ENCODE data around the gene GALNT18.

GALNT18 gene

GRCh38 chr11:11338304-11338703 lies 283.5 kb downstream of the GALNT18 start:
- DNase-seq, result no peak

- DNase-seq, result no peak
These were observed 285.1 kb downstream of the GALNT18 start for GRCh38 chr11:11336664-11337063.

GRCh38 chr11:11335043-11335442 lies 286.8 kb downstream of the GALNT18 start:
- no peak for DNase-seq

- DNase-seq, result no peak
These were observed 287.2 kb downstream of the GALNT18 start for GRCh38 chr11:11334607-11335006.

GRCh38 chr11:11332141-11332710 lies 289.6 kb downstream of the GALNT18 start:
- DNase-seq, result no peak

GRCh38 chr11:11329062-11329806 lies 292.6 kb downstream of the GALNT18 start:
- no peak for DNase-seq

- no peak for DNase-seq
These were observed 297.7 kb downstream of the GALNT18 start for GRCh38 chr11:11324090-11324489.

- DNase-seq, result no peak
These were observed 299.7 kb downstream of the GALNT18 start for GRCh38 chr11:11322101-11322500.

- DNase-seq, result no peak
These were observed 301.0 kb downstream of the GALNT18 start for GRCh38 chr11:11320825-11321224.

GRCh38 chr11:11318961-11319360 lies 302.8 kb downstream of the GALNT18 start:
- DNase-seq, result no peak

GRCh38 chr11:11318461-11318860 lies 303.3 kb downstream of the GALNT18 start:
- no peak for DNase-seq

GRCh38 chr11:11316651-11317230 lies 305.1 kb downstream of the GALNT18 start:
- DNase-seq, result no peak

GRCh38 chr11:11313902-11314692 lies 307.7 kb downstream of the GALNT18 start:
- no peak for DNase-seq

- peak; percentile 13 for DNase-seq
These were observed 308.4 kb downstream of the GALNT18 start for GRCh38 chr11:11313426-11313825.

GRCh38 chr11:11312738-11313137 lies 309.1 kb downstream of the GALNT18 start:
- no peak for DNase-seq

GRCh38 chr11:11311169-11311568 lies 310.6 kb downstream of the GALNT18 start:
- DNase-seq, result no peak

- DNase-seq, result no peak
These were observed 311.9 kb downstream of the GALNT18 start for GRCh38 chr11:11309906-11310305.

GRCh38 chr11:11308249-11308648 lies 313.6 kb downstream of the GALNT18 start:
- DNase-seq, result no peak

- no peak for DNase-seq
These were observed 314.9 kb downstream of the GALNT18 start for GRCh38 chr11:11306855-11307254.

GRCh38 chr11:11304550-11304949 lies 317.3 kb downstream of the GALNT18 start:
- DNase-seq, result no peak

GRCh38 chr11:11302565-11302964 lies 319.2 kb downstream of the GALNT18 start:
- DNase-seq, result no peak

GRCh38 chr11:11301212-11301611 lies 320.6 kb downstream of the GALNT18 start:
- no peak for DNase-seq

- no peak for DNase-seq
These were observed 324.2 kb downstream of the GALNT18 start for GRCh38 chr11:11297578-11297977.

Measured in fibroblast of skin of abdomen (primary cell).